ENCODE measurements around the gene ZFP37. TPM values are rescaled to one million over a fixed set of nuclear protein-coding genes. Genes with fewer than 3 reads are reported as not detected.

Gene ZFP37
- total RNA-seq, 1 donor from 2014 or later: 5.2 TPM

Other genes with a start within 250 kb of the ZFP37 start
- not detected in 2 replicates for gene SLC46A2, start 165.8 kb downstream of the ZFP37 start, total RNA-seq
- gene ZNF883, start 44.5 kb downstream of the ZFP37 start, total RNA-seq: 2.8 and 6.8 TPM in 2 replicates
- 14.8 and 40.8 TPM in 2 replicates for gene SLC31A2, start 94.3 kb upstream of the ZFP37 start, total RNA-seq
- 9.6 and 30.2 TPM in 2 replicates for gene FKBP15, start 164.6 kb upstream of the ZFP37 start, total RNA-seq
- gene SLC31A1, start 164.8 kb upstream of the ZFP37 start, total RNA-seq: 28.7 and 32.4 TPM in 2 replicates
- gene CDC26, start 218.8 kb upstream of the ZFP37 start, total RNA-seq: 43.4 and 51.7 TPM in 2 replicates
- gene PRPF4, start 218.9 kb upstream of the ZFP37 start, total RNA-seq: 31.1 and 36.6 TPM in 2 replicates
- 0.80 and 1.2 TPM in 2 replicates for gene RNF183, start 246.7 kb upstream of the ZFP37 start, total RNA-seq